ENCODE results near the gene ACLY. TPM values are rescaled to one million over a fixed set of nuclear protein-coding genes. Genes with fewer than 3 reads are reported as not detected.
A peak's percentile ranks its signal among the peaks of the same experiment; 100 is the strongest.
"Not testable (repeated sequence)": the region's sequence is repeated elsewhere in the genome, so short reads cannot be mapped to it uniquely, and the experiment has no call there.

Gene ACLY
- total and polyA plus RNA-seq, 12 donors, result 12.1 to 42.2 (median 25.2) TPM

- TF ChIP-seq CTCF (IDR thresholded peaks at IDR 0.05), result peak in 6 of 9 donors; percentile 11 to 41 (median 25)
- peaks cover 6 to 100% (median 84%) of the 10 kb centered on the region in 9 donors for H3K36me3 ChIP-seq
- H3K27me3 ChIP-seq, result no peaks in the 10 kb centered on the region
- intact Hi-C loops (cut with DNase I), result no loop called here
- no peaks in the 10 kb centered on the region for H3K4me1 ChIP-seq
- H3K9me3 ChIP-seq, result no peaks in the 10 kb centered on the region
- ATAC-seq, result no peak
- no peak overlapping the region for H3K4me3 ChIP-seq
- H3K27ac ChIP-seq, result no peak overlapping the region
- 83 to 86% methylated on average over 6 of the region's 6 CpGs for WGBS, 2 donors
- DNase-seq, result no peak
Measured at GRCh38 chr17:41885733-41886132, 33.0 kb downstream of the ACLY start.

GRCh38 chr17:41882756-41883155 lies 36.0 kb downstream of the ACLY start:
- Histone ChIP-seq H3K9me3 (no peaks in the 10 kb centered on the region), H3K4me3 (no peak overlapping the region), H3K27ac (no peak overlapping the region), H3K4me1 (no peaks in the 10 kb centered on the region), H3K27me3 (no peaks in the 10 kb centered on the region), H3K36me3 (peaks cover 6 to 100% (median 76%) of the 10 kb centered on the region in 9 donors)
- ATAC-seq, result no peak
- no peak for TF ChIP-seq CTCF (IDR thresholded peaks at IDR 0.05)
- intact Hi-C loops (cut with DNase I), result no loop called here
- WGBS, 2 donors, result 88 to 95% methylated on average over 6 of the region's 6 CpGs
- no peak for DNase-seq

GRCh38 chr17:41880130-41880529 lies 38.6 kb downstream of the ACLY start:
- H3K36me3 ChIP-seq, result peaks cover 0 to 92% (median 58%) of the 10 kb centered on the region in 9 donors
- no peak for ATAC-seq
- H3K27me3 ChIP-seq, result no peaks in the 10 kb centered on the region
- no peaks in the 10 kb centered on the region for H3K9me3 ChIP-seq
- no peaks in the 10 kb centered on the region for H3K4me1 ChIP-seq
- intact Hi-C loops (cut with DNase I), result no loop called here
- WGBS, 2 donors, result 91 to 94% methylated on average over 4 of the region's 4 CpGs
- no peak for TF ChIP-seq CTCF (IDR thresholded peaks at IDR 0.05)
- H3K27ac ChIP-seq, result no peak overlapping the region
- no peak for DNase-seq
- no peak overlapping the region for H3K4me3 ChIP-seq

GRCh38 chr17:41874293-41874670 lies 44.5 kb downstream of the ACLY start:
- H3K27me3 ChIP-seq, H3K27ac ChIP-seq, ATAC-seq, H3K4me3 ChIP-seq, H3K4me1 ChIP-seq, H3K9me3 ChIP-seq, DNase-seq: not testable (repeated sequence)
- WGBS, 2 donors, result 98% methylated on average over 6 to 9 of the region's 9 CpGs
- intact Hi-C loops (cut with DNase I), result loop anchor here in 1 of 10 donors (5.0 kb wide), 1 partner anchor 48 kb away; no protein-coding TSS in a partner anchor
- peaks cover 0 to 92% (median 46%) of the 10 kb centered on the region in 9 donors for H3K36me3 ChIP-seq

- intact Hi-C loops (cut with DNase I), result loop anchor here in 1 of 10 donors (5.0 kb wide), 1 partner anchor 49 kb away; no protein-coding TSS in a partner anchor
- Histone ChIP-seq H3K9me3 (no peaks in the 10 kb centered on the region), H3K27ac (no peak overlapping the region), H3K27me3 (no peaks in the 10 kb centered on the region), H3K4me3 (no peak overlapping the region), H3K36me3 (peaks cover 0 to 92% (median 43%) of the 10 kb centered on the region in 9 donors), H3K4me1 (no peaks in the 10 kb centered on the region)
- 98% methylated on average over 10 of the region's 10 CpGs for WGBS, 2 donors
- ATAC-seq, result peak in 1 of 8 donors; percentile 14
- TF ChIP-seq CTCF (IDR thresholded peaks at IDR 0.05), result no peak
- DNase-seq, result no peak
Measured at GRCh38 chr17:41873559-41874292, 45.0 kb downstream of the ACLY start.

Measured in heart right ventricle (tissue), 16 donors.